NCI-H446 treated with DMSO at 0.1 percent for 48 hours (cell line): ENCODE data around the gene DUT.

ENCODE experiments used
- DNase-seq: peaks from one replicate; lab custom pipeline; 2025; lab: John Stamatoyannopoulos, UW

DUT gene

DNA sequence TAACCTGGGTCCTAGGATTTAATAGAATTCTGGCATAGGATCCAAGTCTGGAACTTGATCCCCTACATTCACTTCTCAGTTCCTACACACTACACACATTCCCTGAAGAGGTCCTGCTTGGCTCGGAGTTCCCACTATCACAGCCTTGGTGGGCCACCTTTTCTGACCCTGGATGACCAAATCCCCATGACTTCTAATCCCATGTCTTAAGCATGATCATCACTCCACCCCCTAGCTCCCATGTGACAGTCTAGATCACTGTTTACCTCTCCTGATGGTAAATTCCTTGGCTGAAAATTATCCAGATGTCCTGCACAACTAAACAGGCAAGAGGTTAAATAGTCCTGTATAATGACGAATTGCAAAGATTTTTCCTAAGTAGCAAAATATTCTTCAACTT is 40.3 kb downstream of the DUT start:
- DNase-seq: no peak

- no peak for DNase-seq
Measured at GRCh38 chr15:48371961-48372360, 40.7 kb downstream of the DUT start.

DNA sequence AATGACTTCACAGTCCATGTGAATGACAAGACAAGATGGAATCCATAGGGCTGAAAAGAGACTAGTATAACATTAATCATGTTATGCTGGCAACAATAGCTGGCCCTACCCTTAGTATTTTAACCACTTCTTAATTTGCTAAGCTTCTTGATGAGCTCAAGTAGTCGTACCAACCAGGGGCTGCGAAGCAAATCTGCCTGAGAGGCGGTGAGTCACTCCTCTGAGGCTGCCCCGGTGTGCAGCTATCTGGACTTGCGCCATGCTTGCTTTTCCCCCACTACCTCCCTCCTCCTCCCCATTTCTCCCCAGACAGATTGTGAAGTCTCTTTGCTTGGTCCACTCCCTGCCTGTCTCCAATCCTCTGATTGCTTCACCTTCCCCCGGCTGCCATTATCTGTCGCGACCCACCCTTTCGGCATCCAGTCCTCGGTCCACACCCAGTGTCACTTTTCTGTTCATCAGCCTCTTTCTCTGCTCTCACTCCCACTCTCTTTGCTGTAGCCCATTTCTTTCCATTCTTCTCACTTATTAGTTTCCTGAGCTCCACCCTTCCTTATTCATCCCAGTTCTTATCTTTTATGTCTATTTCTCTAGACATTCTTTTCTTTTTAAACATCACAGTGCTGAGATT is 42.7 kb downstream of the DUT start:
- DNase-seq: no peak

GRCh38 chr15:48374472-48374871 is 43.2 kb downstream of the DUT start:
- no peak for DNase-seq

GRCh38 chr15:48375767-48376166 is 44.5 kb downstream of the DUT start:
- DNase-seq: no peak

DNA sequence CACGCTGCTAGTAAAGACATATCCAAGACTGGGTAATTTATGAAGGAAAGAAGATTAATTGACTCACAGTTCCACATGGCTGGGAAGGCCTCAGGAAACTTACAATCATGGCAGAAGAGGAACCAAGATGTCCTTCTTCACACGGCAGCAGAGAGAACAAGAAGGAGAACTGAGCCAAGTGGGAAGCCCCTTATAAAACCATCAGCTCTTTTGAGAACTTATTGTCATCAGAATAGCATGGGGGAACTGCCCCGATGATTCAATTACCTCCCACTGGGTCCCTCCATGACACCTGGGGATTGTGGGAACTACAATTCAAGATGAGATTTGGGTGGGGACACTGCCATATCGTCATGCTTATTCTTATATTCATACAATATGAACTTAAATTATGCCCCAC is 49.0 kb downstream of the DUT start:
- DNase-seq: no peak

DNA sequence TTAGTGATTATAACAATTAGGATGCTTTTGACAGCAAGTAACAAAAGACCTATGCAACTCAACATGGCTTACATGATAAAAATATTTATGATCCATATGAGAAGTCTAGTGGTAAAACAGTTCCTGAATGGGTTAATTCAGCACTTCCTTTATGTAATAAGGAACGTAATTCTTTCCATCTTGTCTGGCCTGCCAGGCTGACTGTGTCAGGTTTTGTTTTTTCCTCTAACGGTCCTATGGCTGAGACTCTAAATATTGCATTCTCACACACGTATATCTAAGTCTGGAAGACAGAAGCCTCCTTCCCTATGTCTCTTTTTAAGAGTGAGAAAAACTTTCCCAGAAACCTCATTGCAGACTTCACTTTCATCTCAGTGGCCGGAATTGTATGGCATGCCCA is 50.6 kb downstream of the DUT start:
- no peak for DNase-seq

DNA sequence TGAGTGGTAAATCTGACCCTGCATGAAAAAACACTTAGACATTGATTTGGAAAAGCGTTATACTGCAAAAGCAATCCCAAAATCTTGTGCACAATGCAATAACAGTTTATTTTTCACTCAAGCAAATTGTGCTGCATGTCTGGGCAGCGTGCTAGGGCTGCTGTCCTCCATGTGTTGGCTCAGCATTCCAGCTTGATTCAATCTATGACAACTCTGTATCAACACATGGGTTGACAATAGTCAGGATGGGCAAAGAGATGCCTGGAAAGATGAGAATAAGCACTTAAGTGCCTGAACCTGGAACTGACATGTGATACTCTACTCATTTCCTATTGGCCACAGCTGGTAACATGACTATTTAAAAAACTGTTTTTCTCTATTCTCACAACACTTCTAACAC is 51.8 kb downstream of the DUT start:
- no peak for DNase-seq

DNA sequence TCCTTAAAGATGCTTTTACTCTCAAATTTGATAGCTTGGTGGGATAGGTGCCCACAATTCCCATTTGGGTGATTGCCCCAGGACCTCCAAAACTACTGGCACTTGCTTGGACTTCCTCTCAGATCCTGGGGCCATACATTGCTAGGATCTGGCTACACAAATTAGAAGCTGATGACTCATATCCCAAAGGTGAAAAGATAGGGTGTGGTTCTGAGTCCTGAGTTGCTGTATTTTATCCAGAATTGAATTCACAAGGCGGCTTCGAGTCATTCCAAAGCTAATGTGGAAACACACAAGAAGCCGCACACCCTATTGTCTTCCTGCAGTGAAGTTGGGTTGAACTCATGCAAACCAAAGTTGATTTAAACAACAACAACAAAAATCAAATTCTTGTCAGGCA is 53.4 kb downstream of the DUT start:
- no peak for DNase-seq

GRCh38 chr15:48385031-48385830 is 54.0 kb downstream of the DUT start:
- DNase-seq: no peak

DNA sequence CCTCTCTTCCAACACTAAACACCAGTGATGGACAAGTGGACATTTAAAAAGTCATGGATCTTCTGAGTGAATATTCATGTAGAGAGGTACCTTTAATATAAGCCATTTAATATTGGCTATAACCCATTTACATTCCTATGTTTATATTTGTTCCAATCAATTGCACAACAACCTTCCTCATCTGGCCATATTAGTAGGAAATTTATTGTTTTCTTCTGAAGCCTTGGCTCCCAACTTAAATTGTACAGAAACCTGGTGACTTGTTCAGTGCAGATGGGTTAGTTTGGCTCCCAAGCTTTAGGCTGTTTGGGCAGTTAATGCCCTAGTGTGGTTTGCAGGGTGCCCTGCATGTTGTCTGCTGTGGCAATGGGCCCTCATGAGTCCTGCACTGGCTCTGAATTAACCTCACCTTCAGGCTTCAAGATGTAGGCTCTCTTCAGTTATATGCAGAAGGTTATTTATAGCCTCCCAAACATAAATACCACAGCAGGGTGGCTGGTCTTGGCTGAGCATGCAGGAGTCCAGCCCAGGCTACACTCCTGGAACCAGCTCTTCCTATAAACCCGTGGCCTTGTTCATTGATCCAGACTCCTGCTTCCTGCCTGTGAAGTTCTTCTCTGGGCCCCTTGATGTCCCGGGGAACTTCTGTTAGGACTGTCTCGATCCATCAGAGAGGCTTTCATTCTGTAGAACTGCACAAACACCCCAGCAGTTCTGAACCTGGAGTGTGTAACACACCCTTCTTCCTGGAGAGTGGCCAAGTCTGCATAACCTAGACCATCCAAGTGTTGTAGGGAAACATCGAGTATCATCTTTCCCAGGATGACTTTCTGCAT is 57.0 kb downstream of the DUT start:
- DNase-seq: peak; percentile 57

DNA sequence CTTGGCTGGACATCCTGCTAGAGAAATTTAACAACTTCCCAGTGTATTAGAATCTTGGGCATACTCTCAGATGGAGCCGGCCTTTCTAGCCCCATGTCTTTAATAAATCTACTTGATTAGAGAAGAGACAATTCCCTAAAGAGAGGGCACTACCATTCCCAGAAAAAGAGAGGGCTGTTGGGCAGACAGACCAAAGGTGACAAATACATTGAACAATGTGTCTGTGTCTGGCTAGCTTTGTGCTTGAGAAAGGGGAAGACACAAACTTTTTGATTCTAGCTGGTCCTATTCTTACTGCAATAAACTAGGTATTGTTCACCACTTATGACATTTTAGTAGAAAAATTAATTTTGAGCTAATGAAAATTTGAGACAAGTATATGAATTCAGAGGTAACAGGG is 57.7 kb downstream of the DUT start:
- DNase-seq: no peak

GRCh38 chr15:48389691-48390143 is 58.5 kb downstream of the DUT start:
- no peak for DNase-seq

DNA sequence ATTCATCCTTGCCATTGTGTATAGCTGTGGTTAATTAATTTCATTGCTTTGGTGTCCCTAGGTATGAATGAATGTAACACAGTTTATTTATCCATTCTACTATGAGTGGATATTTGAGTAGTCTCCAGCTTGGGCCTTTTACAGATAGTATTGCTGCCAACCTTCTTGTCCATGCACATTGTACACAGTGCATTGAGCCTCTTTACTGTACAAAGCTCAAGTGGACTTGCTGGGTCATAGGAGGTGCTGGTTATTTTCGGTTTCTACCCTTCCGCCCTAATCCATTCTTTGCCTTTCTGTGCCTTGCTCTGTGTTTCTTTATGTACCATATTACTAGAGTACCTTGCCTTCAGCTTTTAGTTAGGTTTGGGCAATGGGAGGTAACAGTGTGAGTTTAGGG is 60.7 kb downstream of the DUT start:
- DNase-seq: no peak

GRCh38 chr15:48392356-48392755 is 61.1 kb downstream of the DUT start:
- no peak for DNase-seq
